ENCODE results near the gene RIPOR2.

- TF ChIP-seq, protein P1, sequence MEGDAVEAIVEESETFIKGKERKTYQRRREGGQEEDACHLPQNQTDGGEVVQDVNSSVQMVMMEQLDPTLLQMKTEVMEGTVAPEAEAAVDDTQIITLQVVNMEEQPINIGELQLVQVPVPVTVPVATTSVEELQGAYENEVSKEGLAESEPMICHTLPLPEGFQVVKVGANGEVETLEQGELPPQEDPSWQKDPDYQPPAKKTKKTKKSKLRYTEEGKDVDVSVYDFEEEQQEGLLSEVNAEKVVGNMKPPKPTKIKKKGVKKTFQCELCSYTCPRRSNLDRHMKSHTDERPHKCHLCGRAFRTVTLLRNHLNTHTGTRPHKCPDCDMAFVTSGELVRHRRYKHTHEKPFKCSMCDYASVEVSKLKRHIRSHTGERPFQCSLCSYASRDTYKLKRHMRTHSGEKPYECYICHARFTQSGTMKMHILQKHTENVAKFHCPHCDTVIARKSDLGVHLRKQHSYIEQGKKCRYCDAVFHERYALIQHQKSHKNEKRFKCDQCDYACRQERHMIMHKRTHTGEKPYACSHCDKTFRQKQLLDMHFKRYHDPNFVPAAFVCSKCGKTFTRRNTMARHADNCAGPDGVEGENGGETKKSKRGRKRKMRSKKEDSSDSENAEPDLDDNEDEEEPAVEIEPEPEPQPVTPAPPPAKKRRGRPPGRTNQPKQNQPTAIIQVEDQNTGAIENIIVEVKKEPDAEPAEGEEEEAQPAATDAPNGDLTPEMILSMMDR (IDR thresholded peaks at IDR 0.05 in 4 of 5, conservative IDR thresholded peaks at IDR 0.05 in 1 of 5): no peak
- TF ChIP-seq POLR2A (IDR thresholded peaks at IDR 0.05): no peak
Measured at GRCh38 chr6:24903681-24904080, 32.1 kb downstream of the RIPOR2 start.
